ENCODE data around the gene POU3F1. TPM values are rescaled to one million over a fixed set of nuclear protein-coding genes. Genes with fewer than 3 reads are reported as not detected.

The POU3F1 gene
- 0.05 TPM for polyA plus RNA-seq (2012; ENCODE audit: low read depth, missing spikeins)

DNA sequence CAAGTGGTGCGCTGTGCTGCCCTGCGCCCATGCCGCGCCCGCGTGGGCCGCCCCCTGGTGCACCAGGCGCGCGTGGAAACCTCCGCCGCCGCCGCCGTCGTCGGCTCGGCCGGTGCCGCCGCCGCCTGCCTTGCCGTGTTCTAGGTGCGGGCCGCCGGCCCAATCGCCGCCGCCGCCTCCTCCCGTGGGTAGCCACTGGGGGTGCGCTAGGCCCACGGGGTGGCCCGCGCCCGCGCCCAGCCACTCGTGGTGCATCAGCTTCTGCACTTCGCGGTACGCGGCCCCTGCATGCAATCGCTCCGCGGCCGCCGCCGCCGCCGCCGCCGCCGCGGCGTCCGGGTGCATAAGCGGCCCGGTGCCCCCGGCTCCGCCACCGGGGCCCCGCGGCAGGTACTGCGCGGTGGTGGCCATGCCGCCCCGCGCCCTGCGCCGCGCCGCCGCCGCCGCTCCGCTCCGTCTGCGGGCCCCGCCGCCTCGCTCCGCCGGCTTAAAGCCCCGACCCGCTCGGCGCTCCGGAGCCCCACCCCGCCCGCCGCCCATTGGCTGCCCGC is at the start of gene POU3F1:
Gene POU3F1 (minus strand): TSS at position 461 of the 551 bp plus-strand sequence. CDS start 50 bp downstream, at position 411.
- TF ChIP-seq POU2F2 (IDR thresholded peaks at IDR 0.05; ENCODE audit: low read depth, low read length) (no peak), SPI1 (IDR thresholded peaks at IDR 0.05; ENCODE audit: low read depth, low read length) (no peak), POLR2A (IDR thresholded peaks at IDR 0.05; ENCODE audit: low read depth, low read length) (no peak), PAX5 (IDR thresholded peaks at IDR 0.05; ENCODE audit: insufficient read depth, low read length, severe bottlenecking) (no peak), POLR2AphosphoS5 (IDR thresholded peaks at IDR 0.05; ENCODE audit: low read depth, low read length) (no peak), TAF1 (IDR thresholded peaks at IDR 0.05; ENCODE audit: low read depth, low read length) (no peak)
- FAIRE-seq: peak; percentile 80
- no peak for DNase-seq (ENCODE audit: insufficient read length, low spot score)

DNA sequence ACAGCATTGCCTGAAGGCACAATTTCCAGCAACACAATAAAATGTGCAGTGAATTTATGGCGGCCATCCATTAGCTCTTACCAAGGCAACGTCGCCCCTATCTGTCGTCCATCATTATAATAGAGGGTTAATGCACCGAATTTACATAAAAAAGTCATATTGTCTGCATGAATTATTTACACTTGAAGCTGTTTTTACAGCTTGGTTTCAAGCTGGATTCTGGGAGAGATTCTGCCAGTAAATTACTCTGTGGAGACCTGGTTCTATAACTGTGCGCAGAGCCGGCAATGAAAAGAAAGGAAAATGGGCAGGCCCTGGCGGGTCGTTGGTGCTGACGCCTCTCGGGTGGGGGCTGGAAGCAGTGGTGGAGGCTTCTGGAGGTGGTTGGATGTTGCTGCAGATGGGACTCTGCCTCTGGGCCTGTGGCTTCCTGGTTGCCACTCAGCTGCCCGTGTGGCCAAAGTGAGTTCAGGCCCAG is 48.9 kb upstream of the POU3F1 start:
- no peak for FAIRE-seq
- TF ChIP-seq SPI1 (IDR thresholded peaks at IDR 0.05; ENCODE audit: low read depth, low read length) (no peak), POLR2AphosphoS5 (IDR thresholded peaks at IDR 0.05; ENCODE audit: low read depth, low read length) (no peak)
- DNase-seq (ENCODE audit: insufficient read length, low spot score): no peak

DNA sequence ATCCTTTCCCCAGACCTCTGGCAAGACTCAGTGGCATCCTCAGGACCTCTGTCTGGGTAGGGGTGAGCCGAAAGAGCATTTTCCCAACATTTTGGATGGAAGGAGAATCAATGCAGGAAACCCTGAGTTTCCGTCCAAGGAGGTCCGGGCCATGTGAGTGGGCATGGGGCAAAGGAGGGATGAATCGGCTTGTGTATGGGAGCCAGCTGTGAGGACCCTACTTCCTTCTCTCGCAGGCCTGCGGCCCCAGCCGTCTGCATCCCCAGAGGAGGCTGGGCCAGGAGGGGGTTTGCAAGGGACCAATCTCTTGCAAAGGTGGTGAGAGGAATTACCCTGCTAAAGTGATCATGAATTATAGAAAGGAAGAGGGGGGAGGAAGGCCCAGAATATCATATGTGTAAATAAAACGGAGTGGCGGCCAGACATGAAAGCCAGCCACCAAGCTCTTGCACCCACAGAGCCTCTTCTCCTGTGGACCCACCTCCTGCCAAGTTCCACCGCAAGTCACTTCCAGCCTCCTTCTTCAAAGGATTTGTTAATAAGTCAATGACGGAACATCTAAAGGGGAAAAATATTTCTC is 48.2 kb upstream of the POU3F1 start:
- FAIRE-seq (no peak), DNase-seq (ENCODE audit: insufficient read length, low spot score) (no peak)
- no peak for TF ChIP-seq PAX5 (IDR thresholded peaks at IDR 0.05; ENCODE audit: insufficient read depth, low read length, severe bottlenecking)
- no peak for TF ChIP-seq SPI1 (IDR thresholded peaks at IDR 0.05; ENCODE audit: low read depth, low read length)
- TF ChIP-seq POU2F2 (IDR thresholded peaks at IDR 0.05; ENCODE audit: low read depth, low read length): no peak
- TF ChIP-seq POLR2AphosphoS5 (IDR thresholded peaks at IDR 0.05; ENCODE audit: low read depth, low read length): no peak
- no peak for TF ChIP-seq TAF1 (IDR thresholded peaks at IDR 0.05; ENCODE audit: low read depth, low read length)
- no peak for TF ChIP-seq POLR2A (IDR thresholded peaks at IDR 0.05; ENCODE audit: low read depth, low read length)

DNA sequence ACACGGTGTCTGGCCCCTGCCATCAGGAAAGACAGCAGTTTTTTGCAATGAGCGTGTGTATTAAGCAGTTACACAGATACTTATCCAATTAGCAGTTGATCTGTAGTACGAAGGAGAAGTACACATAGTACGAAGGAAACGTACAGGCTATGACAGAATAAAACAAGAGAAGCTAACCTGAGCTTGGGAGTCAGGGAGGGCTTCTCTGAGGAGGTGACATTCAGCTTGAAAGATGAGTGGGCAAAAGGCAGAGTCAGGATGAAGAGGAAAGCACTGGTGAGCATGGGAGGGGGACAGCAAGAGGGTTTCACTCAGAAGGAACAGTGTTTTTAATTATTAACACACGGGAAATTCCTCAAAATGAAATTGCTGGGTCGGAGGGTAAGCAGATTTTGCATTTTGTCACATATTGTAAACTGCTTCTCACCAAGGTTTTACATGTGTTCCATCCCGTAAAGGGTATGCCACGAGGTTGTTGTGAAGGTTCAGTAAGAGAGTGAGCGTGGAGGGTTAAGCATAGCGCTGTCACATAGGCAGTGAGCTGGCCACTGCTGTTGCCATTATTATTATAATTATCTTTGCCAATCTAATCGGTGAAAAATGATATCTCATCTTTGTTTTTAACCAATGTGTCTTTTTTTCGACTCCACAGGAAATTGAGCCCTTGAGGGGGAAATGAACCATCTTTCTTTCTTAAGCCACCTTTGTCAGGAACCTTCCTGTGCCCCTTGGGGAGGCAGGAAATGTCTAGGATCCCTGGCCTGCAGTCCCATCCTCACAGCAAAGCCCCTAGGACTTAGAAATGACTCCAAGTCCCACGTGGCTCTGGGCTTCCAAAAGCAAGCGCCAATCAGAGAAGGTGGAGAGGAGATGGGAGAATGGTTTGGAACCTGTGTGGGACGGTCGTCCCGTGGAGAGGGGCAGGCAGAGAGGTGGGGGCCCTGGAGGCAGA is 47.3 kb upstream of the POU3F1 start:
- DNase-seq (ENCODE audit: insufficient read length, low spot score): no peak
- no peak for FAIRE-seq
- no peak for TF ChIP-seq POLR2A (IDR thresholded peaks at IDR 0.05; ENCODE audit: low read depth, low read length)
- TF ChIP-seq SPI1 (IDR thresholded peaks at IDR 0.05; ENCODE audit: low read depth, low read length): no peak
- no peak for TF ChIP-seq POU2F2 (IDR thresholded peaks at IDR 0.05; ENCODE audit: low read depth, low read length)
- no peak for TF ChIP-seq PAX5 (IDR thresholded peaks at IDR 0.05; ENCODE audit: insufficient read depth, low read length, severe bottlenecking)
- no peak for TF ChIP-seq POLR2AphosphoS5 (IDR thresholded peaks at IDR 0.05; ENCODE audit: low read depth, low read length)
- no peak for TF ChIP-seq TAF1 (IDR thresholded peaks at IDR 0.05; ENCODE audit: low read depth, low read length)

DNA sequence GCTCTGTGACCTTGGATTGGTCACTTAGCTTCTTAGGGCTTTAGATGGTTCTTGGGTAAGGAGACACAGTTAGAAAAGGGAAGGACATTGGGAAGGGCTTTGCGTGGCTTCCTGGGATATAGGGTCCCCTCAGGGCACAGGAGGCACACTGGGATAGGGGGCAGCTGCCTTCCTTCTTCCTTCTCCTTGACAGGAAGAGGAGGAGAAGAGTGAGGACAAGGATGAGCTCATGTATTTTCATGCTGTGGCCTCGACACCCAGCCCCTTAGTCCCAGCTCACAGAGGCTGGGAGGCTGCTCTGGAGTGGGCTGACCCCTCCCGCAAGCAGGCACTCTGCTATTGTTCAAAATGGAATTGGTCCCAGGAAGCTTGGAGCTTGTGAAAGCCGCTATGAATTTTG is 45.7 kb upstream of the POU3F1 start:
- FAIRE-seq (no peak), DNase-seq (ENCODE audit: insufficient read length, low spot score) (no peak)
- TF ChIP-seq SPI1 (IDR thresholded peaks at IDR 0.05; ENCODE audit: low read depth, low read length) (no peak), POLR2A (IDR thresholded peaks at IDR 0.05; ENCODE audit: low read depth, low read length) (no peak), PAX5 (IDR thresholded peaks at IDR 0.05; ENCODE audit: insufficient read depth, low read length, severe bottlenecking) (no peak)

DNA sequence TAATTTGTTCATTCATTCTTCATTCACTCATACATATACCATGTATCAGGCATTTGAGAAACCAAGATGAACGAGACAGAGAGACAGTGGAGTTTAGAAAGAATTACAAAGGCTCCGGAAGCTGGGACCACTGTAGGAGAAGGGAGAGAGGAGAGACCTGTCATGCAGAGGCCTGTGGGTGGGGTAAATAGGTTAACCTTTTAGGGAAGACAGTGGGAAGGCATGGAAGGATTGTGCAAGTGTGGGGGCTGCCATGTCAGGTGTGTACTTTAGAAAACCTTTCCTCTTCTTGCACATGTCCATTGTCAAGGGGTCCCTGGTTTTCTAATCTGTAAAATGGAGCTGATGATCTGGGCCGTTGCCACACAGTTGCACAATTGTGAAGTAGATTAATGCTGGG is 44.2 kb upstream of the POU3F1 start:
- TF ChIP-seq PAX5 (IDR thresholded peaks at IDR 0.05; ENCODE audit: insufficient read depth, low read length, severe bottlenecking): no peak
- TF ChIP-seq POU2F2 (IDR thresholded peaks at IDR 0.05; ENCODE audit: low read depth, low read length): no peak
- TF ChIP-seq SPI1 (IDR thresholded peaks at IDR 0.05; ENCODE audit: low read depth, low read length): no peak
- TF ChIP-seq POLR2AphosphoS5 (IDR thresholded peaks at IDR 0.05; ENCODE audit: low read depth, low read length): no peak
- TF ChIP-seq POLR2A (IDR thresholded peaks at IDR 0.05; ENCODE audit: low read depth, low read length): no peak
- no peak for TF ChIP-seq TAF1 (IDR thresholded peaks at IDR 0.05; ENCODE audit: low read depth, low read length)
- no peak for DNase-seq (ENCODE audit: insufficient read length, low spot score)
- FAIRE-seq: no peak

DNA sequence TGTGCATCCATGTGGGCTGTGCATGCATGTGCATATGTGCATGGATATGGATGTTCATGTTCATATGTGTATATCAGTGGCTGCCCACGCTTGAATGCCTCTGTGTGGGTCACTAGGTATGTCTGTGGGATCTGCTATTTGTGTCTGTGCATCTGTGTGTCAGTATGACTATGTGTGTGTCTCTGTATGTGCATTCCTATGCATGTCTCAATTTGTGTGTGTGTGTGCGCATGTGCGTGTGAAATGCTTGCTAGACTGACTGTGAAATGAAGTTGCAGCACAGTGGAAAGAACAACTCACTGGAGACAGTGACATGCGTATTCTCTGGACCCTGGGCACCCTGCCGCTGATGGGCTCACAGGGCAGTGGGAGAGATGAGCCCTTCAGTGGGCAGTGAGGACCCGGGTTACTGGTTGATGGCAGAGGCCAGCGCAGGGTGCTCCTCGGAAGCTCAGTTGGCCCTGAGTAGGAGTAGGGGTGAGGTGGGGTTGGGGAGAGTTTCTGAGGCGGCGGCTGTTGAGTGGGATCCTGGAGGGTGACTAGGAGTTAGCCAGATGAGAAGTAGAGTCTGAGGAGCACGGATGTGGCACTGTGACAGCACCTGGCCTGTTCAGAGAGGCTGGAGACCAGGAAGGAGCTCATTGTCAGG is 43.2 kb upstream of the POU3F1 start:
- TF ChIP-seq PAX5 (IDR thresholded peaks at IDR 0.05; ENCODE audit: insufficient read depth, low read length, severe bottlenecking) (no peak), POU2F2 (IDR thresholded peaks at IDR 0.05; ENCODE audit: low read depth, low read length) (no peak), TAF1 (IDR thresholded peaks at IDR 0.05; ENCODE audit: low read depth, low read length) (no peak)
- DNase-seq (ENCODE audit: insufficient read length, low spot score) (no peak), FAIRE-seq (peak; percentile 13)

DNA sequence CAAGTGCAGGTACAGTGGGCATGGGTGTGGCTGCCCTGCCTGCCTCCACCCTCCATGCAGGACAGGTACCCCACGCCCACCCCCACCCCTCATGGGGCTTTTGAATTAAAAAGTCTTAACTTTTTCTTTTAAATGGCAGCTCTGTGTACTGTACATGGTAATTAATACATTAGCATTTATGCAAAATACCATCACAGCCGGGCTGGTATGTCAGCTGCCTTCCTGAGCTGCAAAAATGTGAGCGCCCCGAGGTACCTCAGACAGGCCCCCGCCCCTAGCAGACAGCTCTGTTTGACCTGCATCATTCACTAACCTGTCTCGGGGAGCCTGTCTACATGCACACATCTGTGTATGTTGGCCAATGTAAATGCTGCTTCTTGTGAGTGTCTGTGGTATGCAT is 42.2 kb upstream of the POU3F1 start:
- DNase-seq (ENCODE audit: insufficient read length, low spot score): no peak
- FAIRE-seq: no peak
- TF ChIP-seq SPI1 (IDR thresholded peaks at IDR 0.05; ENCODE audit: low read depth, low read length) (no peak), POLR2A (IDR thresholded peaks at IDR 0.05; ENCODE audit: low read depth, low read length) (no peak), POU2F2 (IDR thresholded peaks at IDR 0.05; ENCODE audit: low read depth, low read length) (no peak), PAX5 (IDR thresholded peaks at IDR 0.05; ENCODE audit: insufficient read depth, low read length, severe bottlenecking) (no peak), POLR2AphosphoS5 (IDR thresholded peaks at IDR 0.05; ENCODE audit: low read depth, low read length) (no peak), TAF1 (IDR thresholded peaks at IDR 0.05; ENCODE audit: low read depth, low read length) (no peak)

DNA sequence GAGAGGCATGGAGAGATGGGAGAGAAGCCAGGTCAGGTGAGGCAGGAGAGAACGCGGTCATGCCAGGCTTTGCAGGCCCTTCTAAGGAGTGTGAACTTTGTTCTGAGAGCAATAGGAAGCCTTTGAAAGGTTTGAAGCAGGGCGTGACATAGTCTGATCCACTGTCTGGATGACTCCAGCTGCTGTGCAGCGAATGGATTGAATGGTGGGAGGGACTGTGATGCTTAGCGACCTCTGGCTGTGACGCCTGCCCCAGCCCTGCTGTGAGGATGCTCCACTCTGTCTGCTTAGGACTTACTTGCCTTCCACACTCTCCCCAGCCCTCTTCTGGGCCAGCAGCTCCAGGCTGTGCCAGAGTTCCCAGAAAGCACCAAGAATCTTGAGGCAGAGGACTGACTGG is 41.8 kb upstream of the POU3F1 start:
- no peak for TF ChIP-seq POLR2A (IDR thresholded peaks at IDR 0.05; ENCODE audit: low read depth, low read length)
- no peak for TF ChIP-seq POU2F2 (IDR thresholded peaks at IDR 0.05; ENCODE audit: low read depth, low read length)
- TF ChIP-seq TAF1 (IDR thresholded peaks at IDR 0.05; ENCODE audit: low read depth, low read length): no peak
- no peak for TF ChIP-seq SPI1 (IDR thresholded peaks at IDR 0.05; ENCODE audit: low read depth, low read length)
- no peak for TF ChIP-seq PAX5 (IDR thresholded peaks at IDR 0.05; ENCODE audit: insufficient read depth, low read length, severe bottlenecking)
- no peak for TF ChIP-seq POLR2AphosphoS5 (IDR thresholded peaks at IDR 0.05; ENCODE audit: low read depth, low read length)
- no peak for DNase-seq (ENCODE audit: insufficient read length, low spot score)
- FAIRE-seq: no peak
